B cell (primary cell): ENCODE results near the gene TMIE. TPM values are rescaled to one million over a fixed set of nuclear protein-coding genes. Genes with fewer than 3 reads are reported as not detected.

ENCODE experiments used
- ATAC-seq: fragments of 200-7000 bp; cut with Tn5 transposase; one replicate; pipeline ENCODE4 v1.10.0; 2021; ENCODE audit warnings: low read depth, mild to moderate bottlenecking, moderate number of reproducible peaks, moderate library complexity
- CTCF ChIA-PET: fragments of 350-600 bp; sonication (Branson Sonifier 250); formaldehyde crosslinking; loops from one replicate; lab custom pipeline; 2021; ENCODE audit warnings: antibody characterized with exemption, inconsistent platforms; lab: Charles Lee
- POLR2A ChIA-PET: fragments of 350-600 bp; sonication (Branson Sonifier 250); formaldehyde crosslinking; loops from one replicate; lab custom pipeline; 2021; ENCODE audit warnings: antibody characterized with exemption; lab: Charles Lee
- DNase-seq: peaks from one replicate; pipeline ENCODE4 v3.0.0; 2013
- H2AFZ ChIP-seq: 2 replicates; pipeline ENCODE4 v1.6.1; 2012; ENCODE audit warnings: mild to moderate bottlenecking, low read depth, low read length; ENCODE audit not compliant: insufficient read depth, poor library complexity, severe bottlenecking
- H3K27ac ChIP-seq, 2 donors: 1 replicate in 1 of 2; 2 replicates in 1 of 2; pipeline ENCODE4 v1.5.1; 2012 to 2013; ENCODE audit warnings: low read length in 2 of 2, mild to moderate bottlenecking in 2 of 2, moderate library complexity in 1 of 2
- H3K27me3 ChIP-seq, 4 experiments: fragments of 200-600 bp in 1 of 4; sonication (generic) in 1 of 4; replicated peaks in 1 of 4; 1 replicate in 2 of 4; 2 replicates in 2 of 4; pipeline versions ENCODE4 v1.6.1 to v1.7.0; 2013 to 2016; ENCODE audit warnings: low read length in 3 of 4, mild to moderate bottlenecking in 2 of 4, mixed read lengths in 1 of 4, moderate library complexity in 1 of 4; ENCODE audit not compliant: insufficient read depth in 4 of 4, control insufficient read depth in 3 of 4; ENCODE audit errors: control extremely low read depth in 1 of 4
- H3K36me3 ChIP-seq, 2 experiments: replicated peaks in 1 of 2; 1 replicate in 1 of 2; 2 replicates in 1 of 2; pipeline versions ENCODE4 v1.6.1 to v1.7.1; 2013; ENCODE audit warnings: low read length in 1 of 2; ENCODE audit not compliant: insufficient read depth in 2 of 2, control insufficient read depth in 1 of 2; ENCODE audit errors: control extremely low read depth in 1 of 2, extremely low read depth in 1 of 2
- H3K4me1 ChIP-seq, 2 donors: fragments of 200-600 bp in 1 of 2; sonication (generic) in 1 of 2; 1 replicate in 1 of 2; 2 replicates in 1 of 2; pipeline versions ENCODE4 v1.5.1 to v1.6.1; 2013 to 2017; ENCODE audit warnings: low read length in 2 of 2; ENCODE audit not compliant: control insufficient read depth in 2 of 2, insufficient read depth in 2 of 2
- H3K4me2 ChIP-seq: replicated peaks from 2 replicates; pipeline ENCODE3; 2012; ENCODE audit warnings: mild to moderate bottlenecking, low read depth, low read length; ENCODE audit not compliant: poor library complexity, severe bottlenecking
- H3K4me3 ChIP-seq, 5 experiments: fragments of 200-600 bp in 1 of 5; sonication (generic) in 1 of 5; 1 replicate in 3 of 5; 2 replicates in 2 of 5; pipeline versions ENCODE4 v1.5.1 to v1.7.0; 2011 to 2016; ENCODE audit warnings: low read length in 4 of 5, mild to moderate bottlenecking in 4 of 5, low read depth in 2 of 5, control low read depth in 1 of 5, moderate library complexity in 1 of 5; ENCODE audit not compliant: insufficient read depth in 1 of 5; ENCODE audit errors: control extremely low read depth in 1 of 5, extremely low read depth in 1 of 5
- H3K79me2 ChIP-seq: fragments of 200-600 bp; sonication (generic); one replicate; pipeline ENCODE4 v1.6.0; 2016; ENCODE audit warnings: low read length; ENCODE audit not compliant: control insufficient read depth, insufficient read depth
- H3K9ac ChIP-seq: fragments of 200-600 bp; sonication (generic); 2 replicates; pipeline ENCODE4 v1.6.1; 2017; ENCODE audit warnings: mild to moderate bottlenecking, low read length, moderate library complexity
- H3K9me3 ChIP-seq, 3 donors: one replicate each; pipeline versions ENCODE4 v1.6.1 to v1.7.1; 2013; ENCODE audit warnings: low read length in 2 of 3; ENCODE audit not compliant: control insufficient read depth in 2 of 3, insufficient read depth in 1 of 3; ENCODE audit errors: control extremely low read depth in 1 of 3
- H4K20me1 ChIP-seq: 2 replicates; pipeline ENCODE4 v1.6.0; 2012; ENCODE audit warnings: mild to moderate bottlenecking, low read length; ENCODE audit not compliant: insufficient read depth, control insufficient read depth, poor library complexity, severe bottlenecking
- H3K27ac Mint-ChIP-seq: one replicate; pipeline ENCODE4 v1.8.0; 2021; ENCODE audit warnings: mixed read lengths
- H3K27me3 Mint-ChIP-seq: one replicate; pipeline ENCODE4 v1.8.0; 2021; ENCODE audit warnings: mixed read lengths
- H3K4me1 Mint-ChIP-seq: one replicate; pipeline ENCODE4 v1.8.0; 2021; ENCODE audit warnings: mixed read lengths
- H3K4me3 Mint-ChIP-seq: one replicate; pipeline ENCODE4 v1.8.0; 2021; ENCODE audit warnings: mixed read lengths
- H3K9me3 Mint-ChIP-seq: one replicate; pipeline ENCODE4 v1.8.0; 2022; ENCODE audit warnings: mixed read lengths; ENCODE audit not compliant: insufficient read depth
- CTCF ChIP-seq: fragments of 200-600 bp; IDR thresholded peaks from one replicate; pipeline ENCODE4 v1.8.0; 2022; ENCODE audit warnings: antibody characterized with exemption, mild to moderate bottlenecking
- EZH2 ChIP-seq: IDR thresholded peaks from 2 replicates; pipeline ENCODE4 v1.6.1; 2012; ENCODE audit warnings: borderline replicate concordance, low read depth, mild to moderate bottlenecking, moderate library complexity, low read length; ENCODE audit not compliant: insufficient read depth, poor library complexity, severe bottlenecking
- WGBS: methylation state at CpG from one replicate; pipeline ENCODE4 v1.1.5; 2013; ENCODE audit warnings: missing lambda C conversion rate; ENCODE audit not compliant: insufficient coverage; 5-methylcytosine and 5-hydroxymethylcytosine counted together
- intact Hi-C: fragments of 100-400 bp; cut with micrococcal nuclease; formaldehyde crosslinking; loops from one replicate; pipeline ENCODE4 v1.10.0; 2022
- polyA plus RNA-seq: library from polyadenylated mRNA; depleted of rRNA; stranded (reverse); fragments of >200 nt; gene quantifications from 2 replicates; pipeline ENCODE4 v1.2.3, GENCODE V29; 2012
- total RNA-seq, 2 donors: library from RNA; stranded (reverse); fragments of 120-200 nt in 1 of 2; gene quantifications; 1 replicate in 1 of 2; 2 replicates in 1 of 2; pipeline versions ENCODE4 v1.2.3 to v1.2.4, GENCODE V29; 2013 to 2022

Gene TMIE
- total and polyA plus RNA-seq, 2 donors (not counting 1 experiment from before 2014, with no cell fraction given) = not detected

- CTCF ChIA-PET = interaction anchor here (0.8 to 1.0 kb wide), 2 partner anchors 9 to 10 kb away, joined by 3 to 4 read pairs; no protein-coding TSS in a partner anchor
- Mint-ChIP-seq H3K4me1 (peaks cover 28% of the 10 kb centered on the region), H3K27me3 (peaks cover 15% of the 10 kb centered on the region), H3K9me3 (no peaks in the 10 kb centered on the region), H3K4me3 (peak overlapping the region; percentile 89), H3K27ac (no peak overlapping the region)
- Histone ChIP-seq H4K20me1 (no peaks in the 10 kb centered on the region), H3K9ac (peak overlapping the region; percentile 73), H3K4me2 (peak overlapping the region; percentile 100), H3K9me3 (peaks cover 0 to 3% (median 0%) of the 10 kb centered on the region in 3 donors), H3K79me2 (no peaks in the 10 kb centered on the region), H3K27me3 (peaks cover 0 to 38% (median 8%) of the 10 kb centered on the region in 4 experiments), H3K4me1 (peaks cover 33 to 38% of the 10 kb centered on the region in 2 donors), H3K27ac (no peak overlapping the region), H3K4me3 (peak overlapping the region in 4 of 5 experiments; percentile 62 to 87 (median 66)), H3K36me3 (no peaks in the 10 kb centered on the region), H2AFZ (peak overlapping the region; percentile 93)
- ATAC-seq (no peak), DNase-seq (peak; percentile 31)
- POLR2A ChIA-PET = no interaction called here
- intact Hi-C loops = loop anchor here (5.0 to 10.0 kb wide), 2 partner anchors 208 to 315 kb away; no protein-coding TSS in a partner anchor
- no peak for TF ChIP-seq CTCF
- TF ChIP-seq EZH2 = no peak
- WGBS = 79% methylated on average over 10 of the region's 11 CpGs
These were observed 8.6 kb upstream of the TMIE start for GRCh38 chr3:46692566-46692990.
